Measurements from ENCODE around the gene NR5A2.

- TF ChIP-seq POLR2A (IDR thresholded peaks at IDR 0.05; ENCODE audit: low read length) = no peak
- no peak for TF ChIP-seq GATA1 (IDR thresholded peaks at IDR 0.05; ENCODE audit: low read depth, low read length)
These were observed 18.6 kb downstream of the NR5A2 start for GRCh38 chr1:200046115-200046514.
